Measurements from ENCODE around the gene KRTAP11-1. TPM values are rescaled to one million over a fixed set of nuclear protein-coding genes. Genes with fewer than 3 reads are reported as not detected.

The KRTAP11-1 gene
- not detected for total RNA-seq

- peaks cover 0 to 7% (median 0%) of the 10 kb centered on the region in 4 donors for H3K9me3 ChIP-seq
- H3K36me3 ChIP-seq = no peaks in the 10 kb centered on the region
- H3K4me1 ChIP-seq = no peaks in the 10 kb centered on the region
- H3K27me3 ChIP-seq = no peaks in the 10 kb centered on the region
- DNase-seq = no peak
- H3K4me3 ChIP-seq = no peak within 1 kb of the TSS
- no peak for TF ChIP-seq POLR2A (IDR thresholded peaks at IDR 0.05)
- TF ChIP-seq CTCF (IDR thresholded peaks at IDR 0.05) = no peak
- H3K27ac ChIP-seq = no peak within 1 kb of the TSS
Observed at GRCh38 chr21:30881480-30881879, at the start of gene KRTAP11-1. KRTAP11-1 (minus strand) TSS chr21:30881580; CDS start chr21:30881524, 56 bp downstream.

GRCh38 chr21:30924146-30924700 is 42.8 kb upstream of the KRTAP11-1 start:
- H3K4me3 ChIP-seq = no peak overlapping the region
- no peaks in the 10 kb centered on the region for H3K27me3 ChIP-seq
- no peaks in the 10 kb centered on the region for H3K4me1 ChIP-seq
- H3K9me3 ChIP-seq = peaks cover 0 to 4% (median 0%) of the 10 kb centered on the region in 4 donors
- DNase-seq = no peak
- H3K27ac ChIP-seq = no peak overlapping the region
- TF ChIP-seq POLR2A (IDR thresholded peaks at IDR 0.05) (no peak), CTCF (IDR thresholded peaks at IDR 0.05) (no peak)
- no peaks in the 10 kb centered on the region for H3K36me3 ChIP-seq

DNA sequence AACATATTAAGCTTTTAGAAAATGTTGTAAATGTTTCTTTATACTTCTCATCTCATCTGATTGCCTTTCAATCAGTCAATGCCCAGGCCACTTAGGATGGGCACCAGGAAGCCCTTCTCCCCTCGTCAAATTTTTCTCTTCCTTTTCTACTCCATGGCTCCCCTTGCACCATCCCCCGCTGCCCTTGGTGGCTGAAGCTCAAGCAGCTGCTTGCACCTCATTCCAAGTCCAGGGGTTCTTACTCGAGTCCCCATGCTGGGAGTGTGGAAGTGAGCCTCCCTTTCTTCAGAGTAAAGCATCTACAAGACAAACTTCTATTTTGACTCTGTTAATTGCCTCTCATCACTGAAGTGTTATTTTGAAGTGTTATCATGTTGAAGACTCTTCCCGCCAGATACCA is 39.7 kb upstream of the KRTAP11-1 start:
- no peak for DNase-seq
- Histone ChIP-seq H3K9me3 (no peaks in the 10 kb centered on the region), H3K4me3 (no peak overlapping the region), H3K27ac (no peak overlapping the region), H3K36me3 (no peaks in the 10 kb centered on the region), H3K27me3 (no peaks in the 10 kb centered on the region), H3K4me1 (no peaks in the 10 kb centered on the region)
- TF ChIP-seq CTCF (IDR thresholded peaks at IDR 0.05) = no peak
- no peak for TF ChIP-seq POLR2A (IDR thresholded peaks at IDR 0.05)

DNA sequence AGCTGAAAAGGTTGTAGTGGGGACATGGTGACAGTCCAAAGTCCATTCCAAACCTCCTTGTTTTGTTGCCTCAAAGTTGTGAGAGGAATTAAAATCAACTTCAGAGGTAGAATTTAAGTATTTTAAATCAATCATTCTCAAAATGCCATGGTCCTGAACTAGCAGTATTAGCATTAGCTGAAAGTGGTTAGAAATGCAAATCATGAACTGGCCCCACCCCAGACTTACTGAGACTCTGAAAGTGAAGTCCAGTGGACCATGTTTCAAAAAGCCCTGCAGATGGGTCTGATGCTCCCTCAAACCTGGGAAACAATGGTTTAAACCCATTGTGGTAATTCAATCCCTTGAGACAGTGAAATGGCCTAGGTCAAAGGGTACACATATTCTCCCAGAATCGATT is 36.2 kb upstream of the KRTAP11-1 start:
- Histone ChIP-seq H3K4me3 (no peak overlapping the region), H3K9me3 (peaks cover 0 to 3% (median 0%) of the 10 kb centered on the region in 4 donors), H3K27me3 (no peaks in the 10 kb centered on the region), H3K36me3 (no peaks in the 10 kb centered on the region), H3K27ac (no peak overlapping the region), H3K4me1 (no peaks in the 10 kb centered on the region)
- TF ChIP-seq POLR2A (IDR thresholded peaks at IDR 0.05) (no peak), CTCF (IDR thresholded peaks at IDR 0.05) (no peak)
- DNase-seq = no peak

DNA sequence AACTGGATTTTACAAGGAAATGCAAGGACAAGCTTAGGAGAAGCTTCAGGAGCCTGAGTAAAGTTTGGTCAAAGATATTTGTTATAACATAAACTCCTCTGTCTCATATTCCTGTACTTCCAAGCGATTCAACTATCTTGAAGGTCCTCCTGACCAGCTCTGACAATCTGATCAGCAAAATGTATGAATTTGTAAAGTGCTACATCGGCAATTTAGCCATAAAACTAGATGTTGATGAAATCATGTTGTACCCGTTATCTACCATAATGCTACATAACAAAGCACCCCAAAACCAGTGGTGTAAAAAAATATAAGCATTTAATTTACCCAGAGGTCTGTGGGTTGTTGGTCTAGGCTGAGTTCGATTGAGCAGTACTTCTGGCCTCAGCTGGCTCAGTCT is 19.5 kb upstream of the KRTAP11-1 start:
- Histone ChIP-seq H3K4me1 (no peaks in the 10 kb centered on the region), H3K9me3 (no peaks in the 10 kb centered on the region), H3K27ac (no peak overlapping the region), H3K27me3 (no peaks in the 10 kb centered on the region), H3K4me3 (no peak overlapping the region), H3K36me3 (no peaks in the 10 kb centered on the region)
- no peak for DNase-seq
- TF ChIP-seq POLR2A (IDR thresholded peaks at IDR 0.05) = no peak
- no peak for TF ChIP-seq CTCF (IDR thresholded peaks at IDR 0.05)

All from Peyer's patch (tissue), 4 donors.